SK-N-MC (cell line): ENCODE measurements around the gene HSP90AA1.

Experiments
- EZH2 ChIP-seq: fragments of 200-600 bp; sonication (generic); IDR thresholded peaks from one replicate; pipeline ENCODE4 v1.6.1; 2017; ENCODE audit warnings: antibody characterized with exemption
- POLR2AphosphoS5 ChIP-seq: IDR thresholded peaks from 2 replicates; pipeline ENCODE4 v1.6.1; 2012; ENCODE audit warnings: mild to moderate bottlenecking, low read depth, low read length, borderline replicate concordance

DNA sequence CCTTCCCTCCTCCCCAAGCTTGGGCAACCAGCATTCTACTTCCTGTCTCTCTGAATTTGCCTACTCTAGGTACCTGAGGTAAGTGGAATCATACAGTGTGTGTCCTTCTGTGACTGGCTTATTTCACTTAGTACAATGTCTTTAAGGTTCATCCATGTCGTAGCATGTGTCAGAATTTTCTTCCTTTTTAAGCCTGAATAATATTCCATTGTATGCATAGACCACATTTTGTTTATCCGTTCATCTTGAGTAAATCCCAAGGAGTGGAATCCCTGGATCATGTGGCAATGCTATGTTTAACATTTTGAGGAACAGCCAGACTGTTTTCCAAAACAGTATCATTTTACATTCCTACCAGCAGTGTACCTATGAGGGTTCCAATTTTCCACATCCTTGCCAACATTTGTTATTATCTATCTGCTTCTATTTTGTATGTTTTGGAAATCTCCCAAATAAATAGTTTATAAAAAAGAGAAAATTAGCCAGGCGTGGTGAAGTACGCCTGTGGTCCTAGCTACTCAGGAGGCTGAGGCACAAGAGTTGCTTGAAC, 12.4 kb downstream of the HSP90AA1 start:
- TF ChIP-seq EZH2 (no peak), POLR2AphosphoS5 (no peak)
